GM18502 (cell line): ENCODE measurements around the gene CDCA3.
"Not testable (repeated sequence)": the region's sequence is repeated elsewhere in the genome, so short reads cannot be mapped to it uniquely, and the experiment has no call there.

ENCODE experiments used
- ATAC-seq: cut with Tn5 transposase; IDR thresholded peaks from one replicate; pipeline ENCODE4 v1.9.1; 2021; ENCODE audit warnings: mild to moderate bottlenecking; ENCODE audit not compliant: unreplicated experiment, poor library complexity

The CDCA3 gene

GRCh38 chr12:6873094-6874014 lies 22.3 kb upstream of the CDCA3 start, which contains the start of gene SPSB2:
Gene SPSB2, minus strand, starts transcription at chr12:6873303. Its CDS starts 402 bp downstream, at chr12:6872901.
- ATAC-seq: peak; percentile 74

- peak; percentile 37 for ATAC-seq
Measured at GRCh38 chr12:6872073-6873048, 21.3 kb upstream of the CDCA3 start.

- no peak for ATAC-seq
Measured at GRCh38 chr12:6871052-6871957, 20.2 kb upstream of the CDCA3 start.

- ATAC-seq: not testable (repeated sequence)
Measured at GRCh38 chr12:6870304-6870703, 19.2 kb upstream of the CDCA3 start.

GRCh38 chr12:6869049-6870021 lies 18.2 kb upstream of the CDCA3 start:
- no peak for ATAC-seq

- ATAC-seq: no peak
Measured at GRCh38 chr12:6868211-6869048, 17.3 kb upstream of the CDCA3 start.

GRCh38 chr12:6867413-6868210 lies 16.5 kb upstream of the CDCA3 start, which contains the start of gene TPI1:
Gene TPI1, plus strand, starts transcription at chr12:6867531. Its CDS starts 36 bp downstream, at chr12:6867567.
- ATAC-seq: peak; percentile 50

- peak; percentile 20 for ATAC-seq
Measured at GRCh38 chr12:6866920-6867412, 15.9 kb upstream of the CDCA3 start.

GRCh38 chr12:6866163-6866919 lies 15.3 kb upstream of the CDCA3 start:
- no peak for ATAC-seq

GRCh38 chr12:6865307-6865706 lies 14.2 kb upstream of the CDCA3 start:
- ATAC-seq: not testable (repeated sequence)

- ATAC-seq: no peak
Measured at GRCh38 chr12:6863586-6864321, 12.7 kb upstream of the CDCA3 start.

- no peak for ATAC-seq
Measured at GRCh38 chr12:6863033-6863432, 11.9 kb upstream of the CDCA3 start.

GRCh38 chr12:6861391-6861790 lies 10.3 kb upstream of the CDCA3 start:
- no peak for ATAC-seq

GRCh38 chr12:6860942-6861341 lies 9.9 kb upstream of the CDCA3 start:
- ATAC-seq: no peak

GRCh38 chr12:6860116-6860515 lies 9.0 kb upstream of the CDCA3 start:
- ATAC-seq: no peak
